T-helper 9 cell (primary cell): Measurements from ENCODE around the gene SCARB2.

ENCODE experiments used
- DNase-seq: peaks from one replicate; pipeline ENCODE4 v3.0.0-alpha.2; 2020

SCARB2 gene

GRCh38 chr4:76144546-76144945 is 69.1 kb downstream of the SCARB2 start:
- DNase-seq: no peak

- no peak for DNase-seq
Measured at GRCh38 chr4:76141241-76141640, 72.4 kb downstream of the SCARB2 start.

- DNase-seq: no peak
Measured at GRCh38 chr4:76127754-76128153, 85.9 kb downstream of the SCARB2 start.

GRCh38 chr4:76125816-76126215 is 87.8 kb downstream of the SCARB2 start:
- no peak for DNase-seq

GRCh38 chr4:76120199-76120598 is 93.4 kb downstream of the SCARB2 start:
- no peak for DNase-seq

- no peak for DNase-seq
Measured at GRCh38 chr4:76117536-76117935, 96.1 kb downstream of the SCARB2 start.

- DNase-seq: no peak
Measured at GRCh38 chr4:76116821-76117220, 96.8 kb downstream of the SCARB2 start.
